HepG2 (cell line): ENCODE data around the gene SNAP29. TPM values are rescaled to one million over a fixed set of nuclear protein-coding genes. Genes with fewer than 3 reads are reported as not detected.
A peak's percentile ranks its signal among the peaks of the same experiment; 100 is the strongest.

Source experiments
- ATAC-seq: fragments of 200-7000 bp; cut with Tn5 transposase; 3 replicates; pipeline ENCODE4 v1.9.1; 2020; ENCODE audit warnings: mild to moderate bottlenecking, moderate library complexity
- BruUV-seq: library from RNA; stranded (reverse); fragments of 400-500 nt; replicated peaks from 2 replicates; lab custom pipeline; 2021; lab: Mats Ljungman, UMichigan
- CTCF ChIA-PET: fragments of 300-600 bp; formaldehyde crosslinking; extraction: SDS; loops from one replicate; lab custom pipeline; 2021; ENCODE audit warnings: low total read pairs, inconsistent platforms, low intra/inter-chr PET ratio; lab: Yijun Ruan, JAX
- POLR2A ChIA-PET: fragments of 350-600 bp; sonication (Branson Sonifier 250); formaldehyde crosslinking; loops from one replicate; lab custom pipeline; 2020; ENCODE audit warnings: antibody characterized with exemption, inconsistent platforms; lab: Yijun Ruan, JAX
- DNase-seq: peaks from one replicate; pipeline ENCODE4 v3.0.0-alpha.2; 2015; ENCODE audit warnings: low spot score
- FAIRE-seq: peaks from 3 replicates; lab custom pipeline; 2011; peaks lifted over from hg19 to GRCh38; lab: Jason Lieb, UNC
- H2AFZ ChIP-seq: one replicate; pipeline ENCODE4 v1.6.1; 2011; ENCODE audit warnings: low read length, inconsistent platforms
- H3K27ac ChIP-seq: fragments of 300-600 bp; 3 replicates; pipeline ENCODE4 v1.8.0; 2011; ENCODE audit warnings: mixed run types, mild to moderate bottlenecking, mixed read lengths, low read length, inconsistent platforms; ENCODE audit not compliant: insufficient read depth; ENCODE audit errors: extremely low read length
- H3K27me3 ChIP-seq, 2 experiments: fragments of 200-600 bp in 1 of 2; 2 replicates in 1 of 2; 3 replicates in 1 of 2; pipeline versions ENCODE4 v1.6.0 to v1.8.0; 2011; ENCODE audit warnings: low read length in 2 of 2, mild to moderate bottlenecking in 2 of 2, moderate library complexity in 2 of 2, inconsistent platforms in 1 of 2; ENCODE audit not compliant: insufficient read depth in 2 of 2, control insufficient read depth in 1 of 2
- H3K36me3 ChIP-seq, 2 experiments: fragments of 200-600 bp in 1 of 2; replicated peaks in 1 of 2; 2 replicates in 1 of 2; 3 replicates in 1 of 2; pipeline versions ENCODE4 v1.5.1 to v1.8.0; 2011; ENCODE audit warnings: low read length in 2 of 2, inconsistent platforms in 1 of 2; ENCODE audit not compliant: insufficient read depth in 2 of 2, control insufficient read depth in 1 of 2
- H3K4me1 ChIP-seq: 2 replicates; pipeline ENCODE4 v1.5.1; 2012; ENCODE audit warnings: low read length, inconsistent platforms; ENCODE audit not compliant: insufficient read depth
- H3K4me2 ChIP-seq: 2 replicates; pipeline ENCODE4 v1.6.0; 2011; ENCODE audit warnings: low read depth, low read length, inconsistent platforms
- H3K4me3 ChIP-seq, 3 experiments: fragments of 200-600 bp in 1 of 3; sonication (generic), shearing (Covaris generic) in 1 of 3; replicated peaks in 1 of 3; 2 replicates each; pipeline ENCODE4 v1.5.1; 2011 to 2016; ENCODE audit warnings: low read length in 3 of 3, inconsistent platforms in 2 of 3, low read depth in 2 of 3, mild to moderate bottlenecking in 2 of 3, control low read depth in 1 of 3, mixed read lengths in 1 of 3; ENCODE audit not compliant: insufficient read depth in 1 of 3
- H3K79me2 ChIP-seq: one replicate; pipeline ENCODE4 v1.6.1; 2011; ENCODE audit warnings: low read length, inconsistent platforms; ENCODE audit not compliant: insufficient read depth
- H3K9ac ChIP-seq: 2 replicates; pipeline ENCODE4 v1.6.0; 2011; ENCODE audit warnings: mild to moderate bottlenecking, low read depth, low read length, inconsistent platforms; ENCODE audit not compliant: insufficient read depth
- H3K9me3 ChIP-seq: 2 replicates; pipeline ENCODE4 v1.5.1; 2012; ENCODE audit warnings: mild to moderate bottlenecking, low read length
- H4K20me1 ChIP-seq: 2 replicates; pipeline ENCODE4 v1.6.0; 2011; ENCODE audit warnings: inconsistent platforms, mild to moderate bottlenecking, low read length, moderate library complexity; ENCODE audit not compliant: insufficient read depth
- BATF2 ChIP-seq: sonication (generic); formaldehyde crosslinking; IDR thresholded peaks from 2 replicates; pipeline ENCODE4 v1.8.0; 2022; ENCODE audit warnings: mild to moderate bottlenecking, missing genetic modification reagents, moderate library complexity
- DR1 ChIP-seq: sonication (generic); formaldehyde crosslinking; IDR thresholded peaks from 2 replicates; pipeline ENCODE4 v1.8.0; 2021; ENCODE audit warnings: mild to moderate bottlenecking, missing genetic modification reagents, inconsistent platforms
- E2F5 ChIP-seq: sonication (generic); formaldehyde crosslinking; conservative IDR thresholded peaks from 2 replicates; pipeline ENCODE4 v1.4.0; 2020; ENCODE audit warnings: missing genetic modification reagents
- FOXP4 ChIP-seq: sonication (generic); formaldehyde crosslinking; IDR thresholded peaks from 2 replicates; pipeline ENCODE4 v1.4.0; 2020; ENCODE audit warnings: missing genetic modification reagents
- ZFX ChIP-seq: sonication (generic); formaldehyde crosslinking; IDR thresholded peaks from 2 replicates; pipeline ENCODE4 v1.4.0; 2020; ENCODE audit warnings: mild to moderate bottlenecking, low read depth, missing genetic modification reagents, moderate library complexity
- ZNF30 ChIP-seq: sonication (generic); formaldehyde crosslinking; IDR thresholded peaks from 2 replicates; pipeline ENCODE4 v1.5.0; 2020; ENCODE audit warnings: mild to moderate bottlenecking, missing genetic modification reagents
- ZNF446 ChIP-seq: sonication (generic); formaldehyde crosslinking; IDR thresholded peaks from 2 replicates; pipeline ENCODE4 v1.5.0; 2020; ENCODE audit warnings: mild to moderate bottlenecking, missing genetic modification reagents
- ZNF790 ChIP-seq: sonication (generic); formaldehyde crosslinking; IDR thresholded peaks from 2 replicates; pipeline ENCODE4 v1.8.0; 2022; ENCODE audit warnings: missing genetic modification reagents, mild to moderate bottlenecking, borderline replicate concordance
- ZNF879 ChIP-seq: sonication (generic); formaldehyde crosslinking; IDR thresholded peaks from 2 replicates; pipeline ENCODE4 v1.8.1; 2023; ENCODE audit warnings: missing genetic modification reagents
- ZSCAN21 ChIP-seq: sonication (generic); formaldehyde crosslinking; IDR thresholded peaks from 2 replicates; pipeline ENCODE4 v1.8.0; 2022; ENCODE audit warnings: mild to moderate bottlenecking, missing genetic modification reagents, moderate library complexity, borderline replicate concordance
- WGBS: methylation state at CpG from one replicate; pipeline ENCODE4 v1.1.6; 2017; ENCODE audit warnings: low lambda C conversion rate; 5-methylcytosine and 5-hydroxymethylcytosine counted together
- in situ Hi-C: cut with HindIII; loops from 2 replicates; pipeline ENCODE4 v1.10.0; 2017; ENCODE audit warnings: low pct_unique_long_range_greater_than_20kb; ENCODE audit not compliant: extremely low pct_ligation_motif_present
- intact Hi-C: fragments of 100-400 bp; cut with micrococcal nuclease; formaldehyde crosslinking; loops from one replicate; pipeline ENCODE4 v1.10.0; 2022; ENCODE audit not compliant: unreplicated experiment
- polyA plus RNA-seq, 8 experiments: library from polyadenylated mRNA; depleted of rRNA in 3 of 8; stranded (reverse) in 7 of 8; unstranded in 1 of 8; fragments of >200 nt; fragmentation: Illumina TruSeq in 4 of 8; extraction: Trizol in 4 of 8; gene quantifications; 2 replicates each; pipeline versions ENCODE4 v1.2.1 to v1.2.3, GENCODE V29; 2011 to 2016; ENCODE audit warnings: low read depth in 4 of 8, missing spikeins in 1 of 8, mixed read lengths in 1 of 8; ENCODE audit not compliant: insufficient read depth in 1 of 8
- total RNA-seq, 5 experiments: library from RNA; depleted of rRNA; stranded (reverse); fragments of >200 nt; fragmentation: Illumina TruSeq; extraction: Trizol; gene quantifications; 2 replicates each; pipeline ENCODE4 v1.2.3, GENCODE V29; 2016; ENCODE audit warnings: low read depth in 1 of 5

Gene SNAP29
- total and polyA plus RNA-seq, 2 of the 13 experiments (the other 11 are each of a cell fraction or from before 2014, with no cell fraction given): 12.3 to 30.7 TPM

GRCh38 chr22:20857247-20857643, 1.6 kb upstream of the SNAP29 start:
- WGBS: 5% methylated on average over 7 of the region's 7 CpGs
- CTCF ChIA-PET: no interaction called here
- TF ChIP-seq ZFX (CRISPR knock-in tag) (0 out of 2 replicates have a peak, but pooled peaks have one; percentile 17), E2F5 (no peak)
- TF ChIP-seq, all 625 proteins: peak for 1
- Histone ChIP-seq H2AFZ (no peak overlapping the region), H3K36me3 (no peaks in the 10 kb centered on the region), H4K20me1 (peaks cover 17% of the 10 kb centered on the region; the same call in 1 of the 2 replicates), H3K4me2 (peak overlapping the region; percentile 88), H3K79me2 (peaks cover 61% of the 10 kb centered on the region), H3K4me3 (peak overlapping the region; percentile 79 to 84 (median 82)), H3K4me1 (peaks cover 63% of the 10 kb centered on the region), H3K27ac (peak overlapping the region; percentile 67), H3K27me3 (no peaks in the 10 kb centered on the region; a peak in 1 of 5 replicates), H3K9me3 (no peaks in the 10 kb centered on the region), H3K9ac (peak overlapping the region; percentile 72)
- intact Hi-C loops: loop anchor here (5.0 kb wide), 1 partner anchor 80 kb away; no protein-coding TSS in a partner anchor
- no peak for FAIRE-seq
- no TSS peak for BruUV-seq
- DNase-seq: no peak
- POLR2A ChIA-PET: interaction anchor here (0.7 to 2.4 kb wide), 4 partner anchors 10 to 83 kb away, joined by 3 to 10 read pairs (median 4); partner anchors contain the start of gene SERPIND1
- in situ Hi-C loops: loop anchor here (10.0 kb wide), 1 partner anchor 62 kb away; no protein-coding TSS in a partner anchor
- no peak for ATAC-seq

- peaks cover 17% of the 10 kb centered on the region; the same call in 1 of the 2 replicates for H4K20me1 ChIP-seq
- peak overlapping the region; percentile 72 for H3K9ac ChIP-seq
- H2AFZ ChIP-seq: no peak overlapping the region
- peaks cover 53% of the 10 kb centered on the region for H3K79me2 ChIP-seq
- FAIRE-seq (no peak), ATAC-seq (peak; percentile 83), DNase-seq (peak; percentile 78)
- under 1% methylated on average over 32 of the region's 38 CpGs for WGBS
- ChIA-PET CTCF (no interaction called here), POLR2A (interaction anchor here (1.7 to 2.4 kb wide), 2 partner anchors 9 to 68 kb away, joined by 5 to 10 read pairs; no protein-coding TSS in a partner anchor)
- TSS peak; percentile 73 for BruUV-seq
- peaks cover 58% of the 10 kb centered on the region for H3K4me1 ChIP-seq
- H3K4me2 ChIP-seq: peak overlapping the region; percentile 88
- in situ Hi-C loops (loop anchor here (10.0 kb wide), 1 partner anchor 63 kb away; no protein-coding TSS in a partner anchor), intact Hi-C loops (loop anchor here (5.0 kb wide), 1 partner anchor 81 kb away; no protein-coding TSS in a partner anchor)
- H3K36me3 ChIP-seq: 0 out of 5 replicates have a peak, but pooled peaks cover 0 to 1% of the 10 kb centered on the region in 2 experiments
- H3K9me3 ChIP-seq: no peaks in the 10 kb centered on the region
- H3K27me3 ChIP-seq: no peaks in the 10 kb centered on the region; a peak in 1 of 5 replicates
- H3K27ac ChIP-seq: peak overlapping the region; percentile 67
- peak overlapping the region; percentile 79 to 84 (median 82) for H3K4me3 ChIP-seq
- TF ChIP-seq FOXP4 (CRISPR knock-in tag): no peak
- TF ChIP-seq ZSCAN21: 0 out of 2 replicates have a peak, but pooled peaks have one; percentile 4
- no peak for TF ChIP-seq ZNF879 (CRISPR knock-in tag)
- no peak for TF ChIP-seq ZNF790
- TF ChIP-seq ZNF30 (CRISPR knock-in tag): no peak
- 0 out of 2 replicates have a peak, but pooled peaks have one; percentile 39 for TF ChIP-seq ZNF446
- TF ChIP-seq BATF2: peak; percentile 61; the same call in 1 of the 2 replicates
- 0 out of 2 replicates have a peak, but pooled peaks have one; percentile 10 for TF ChIP-seq DR1
Observed at GRCh38 chr22:20857838-20858614, 781 bp upstream of the SNAP29 start.
